GM21737 (cell line): ENCODE results near the gene EMX1.

Experiments used
- ATAC-seq: cut with Tn5 transposase; IDR thresholded peaks from one replicate; pipeline ENCODE4 v1.9.1; 2021; ENCODE audit warnings: mild to moderate bottlenecking, moderate library complexity; ENCODE audit not compliant: unreplicated experiment

EMX1 gene

DNA sequence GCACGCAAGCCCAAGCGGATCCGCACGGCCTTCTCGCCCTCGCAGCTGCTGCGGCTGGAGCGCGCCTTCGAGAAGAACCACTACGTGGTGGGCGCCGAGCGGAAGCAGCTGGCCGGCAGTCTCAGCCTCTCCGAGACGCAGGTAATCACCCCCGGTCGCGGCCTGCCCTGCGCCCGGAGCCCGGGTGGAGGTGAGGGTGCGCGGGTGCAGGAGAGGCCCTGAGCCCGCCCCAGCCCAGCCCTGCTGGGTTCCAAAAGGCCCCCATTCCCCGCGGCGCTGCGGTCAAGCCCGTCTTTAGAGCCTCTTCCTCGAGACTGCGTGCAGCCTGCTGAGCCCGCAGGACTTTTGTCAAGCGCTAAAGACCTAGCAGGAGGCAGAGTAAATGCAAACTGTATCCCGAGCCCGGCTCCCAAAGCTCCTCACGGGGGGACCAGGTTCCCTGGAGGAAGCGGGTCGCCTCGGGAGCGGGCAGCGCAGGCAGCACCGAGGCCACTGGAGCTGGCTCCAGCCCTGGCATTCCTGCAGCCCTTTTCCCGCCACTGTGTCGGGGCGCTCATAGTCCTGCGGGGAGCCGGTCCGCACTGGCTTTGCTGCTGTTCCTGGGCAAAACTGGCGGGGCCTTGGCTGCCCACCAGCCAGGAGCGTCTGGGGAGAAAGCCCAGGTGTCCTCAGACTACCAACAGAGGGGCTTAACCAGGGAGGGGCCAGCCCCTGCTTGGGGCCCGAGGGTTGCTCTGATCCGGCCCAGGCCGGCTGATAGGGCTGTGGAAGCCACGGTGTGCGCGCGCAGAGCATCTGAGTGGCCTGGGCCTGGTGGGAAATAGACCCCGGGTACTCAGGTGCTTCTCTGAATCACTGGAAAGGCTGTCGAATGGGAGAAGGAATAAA lies 7.3 kb downstream of the EMX1 start:
- ATAC-seq: no peak

DNA sequence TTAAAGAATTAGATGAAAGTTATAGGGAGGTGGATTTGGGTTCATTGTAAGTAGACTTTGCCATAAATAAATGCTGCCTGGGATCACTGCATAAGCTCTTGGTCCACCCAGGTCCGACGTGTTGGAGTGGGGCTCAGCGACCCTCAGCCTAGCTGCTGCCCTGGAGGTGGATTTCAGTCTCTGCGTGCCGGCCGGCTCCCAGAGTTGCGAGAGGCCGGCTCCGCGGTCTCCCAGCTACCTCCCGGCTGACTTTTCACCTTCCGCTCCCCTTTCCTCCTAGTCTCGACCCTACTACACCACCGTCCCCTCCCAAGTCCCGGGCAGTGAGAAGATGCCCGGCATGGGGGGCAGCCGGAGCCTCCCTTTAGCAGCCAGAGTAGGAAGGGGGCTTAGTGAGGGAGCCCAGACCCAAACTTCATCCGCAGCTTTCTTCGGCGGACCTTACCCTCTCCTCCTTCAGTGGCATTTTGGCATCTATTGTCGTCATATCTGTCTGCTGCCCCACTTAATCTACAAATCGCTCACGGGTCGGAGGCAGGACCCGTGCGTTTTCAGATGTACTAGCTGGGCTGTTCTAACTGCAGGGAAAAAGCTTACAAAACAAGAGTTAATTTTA lies 8.1 kb downstream of the EMX1 start:
- ATAC-seq: no peak

DNA sequence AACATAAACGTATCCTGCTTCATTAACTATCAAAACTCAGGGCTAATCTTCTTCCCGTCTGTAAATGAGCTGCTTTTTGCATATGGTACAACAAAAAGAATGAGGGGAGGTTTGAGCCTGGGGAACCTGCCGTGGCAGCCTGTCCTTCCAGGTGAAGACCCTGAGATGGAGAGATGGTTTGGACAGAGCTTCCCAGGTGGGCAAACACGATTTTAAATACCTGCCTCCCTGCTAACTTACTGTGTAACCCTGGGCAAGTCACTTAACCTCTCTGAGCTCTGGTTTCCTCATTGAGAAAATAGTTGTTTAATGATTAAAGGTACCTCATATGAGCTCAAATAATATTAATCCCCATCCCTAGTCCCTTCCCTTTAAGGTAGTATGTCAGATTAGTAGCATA lies 9.0 kb downstream of the EMX1 start:
- ATAC-seq: no peak

DNA sequence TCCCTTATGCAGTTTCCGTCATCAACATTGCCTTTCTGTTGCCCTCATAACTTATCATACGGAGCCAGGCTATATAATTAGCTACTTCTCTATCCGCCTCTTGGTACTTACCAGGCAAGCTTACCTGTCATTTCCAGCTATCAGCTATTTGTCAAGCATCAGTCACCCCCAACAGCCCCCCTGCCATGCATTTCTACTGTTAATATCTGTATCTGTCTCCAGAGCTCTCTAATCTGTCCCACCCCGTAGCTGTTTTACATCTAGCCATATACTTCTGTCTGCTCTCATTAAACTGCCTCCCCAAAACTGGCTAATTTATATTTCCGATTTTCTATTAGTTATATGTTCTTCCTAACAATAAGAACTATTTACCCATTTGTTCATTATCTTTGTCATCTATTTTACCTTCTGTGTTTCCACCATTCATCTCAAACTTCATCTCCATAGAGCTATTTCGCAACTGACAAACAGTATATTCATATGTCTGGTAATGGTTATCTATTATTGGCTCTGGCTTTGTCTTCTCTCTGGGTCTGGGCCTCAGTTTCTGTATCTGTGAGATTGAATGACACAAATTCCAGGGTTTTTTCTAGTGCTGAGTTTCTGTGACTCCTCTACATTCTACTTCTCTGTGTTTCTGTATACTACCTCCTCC lies 9.6 kb downstream of the EMX1 start:
- no peak for ATAC-seq

DNA sequence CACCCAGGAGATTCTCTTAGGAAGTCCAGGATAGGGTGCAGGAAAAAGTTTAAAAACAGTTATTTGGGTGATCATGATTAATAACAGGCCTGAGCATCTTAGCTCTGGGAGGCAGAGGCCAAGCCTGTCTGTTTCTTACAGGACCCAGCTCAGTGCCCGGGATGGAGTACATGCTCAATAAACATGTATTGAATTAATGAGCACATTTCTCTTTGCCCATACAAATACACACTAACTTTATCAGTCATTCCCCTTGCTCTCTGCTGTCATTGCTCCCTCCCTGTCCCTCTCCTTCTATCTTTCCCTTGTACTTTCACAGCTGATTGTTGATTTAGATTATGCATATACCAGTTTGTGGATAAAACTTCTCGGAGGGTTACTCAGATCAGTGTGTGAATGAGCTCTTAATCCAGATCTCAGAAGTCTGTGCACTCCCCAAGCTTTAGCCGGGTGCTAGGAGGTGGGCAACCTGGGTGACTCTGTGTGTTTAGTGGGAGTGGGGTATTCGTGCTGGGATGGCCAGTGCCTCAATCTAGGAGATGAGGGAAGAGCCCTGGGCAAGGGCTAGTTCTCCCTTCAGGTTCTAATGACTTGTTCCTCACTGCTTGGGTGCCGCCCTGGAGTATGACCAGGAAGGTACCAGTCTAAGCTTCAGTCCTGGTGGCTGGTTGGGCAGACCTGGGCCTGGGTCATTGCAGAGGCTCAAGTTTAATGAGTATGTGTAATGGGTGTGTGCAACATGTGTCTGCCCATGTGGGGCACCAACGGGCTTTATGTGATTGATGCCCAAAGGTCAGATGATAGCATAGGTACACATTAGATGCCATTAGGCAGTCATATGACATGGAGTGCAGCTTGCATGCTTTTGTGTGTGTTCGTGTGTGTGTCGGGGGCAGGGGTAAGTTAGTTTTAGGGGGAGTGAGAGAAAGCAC lies 10.6 kb downstream of the EMX1 start:
- no peak for ATAC-seq

DNA sequence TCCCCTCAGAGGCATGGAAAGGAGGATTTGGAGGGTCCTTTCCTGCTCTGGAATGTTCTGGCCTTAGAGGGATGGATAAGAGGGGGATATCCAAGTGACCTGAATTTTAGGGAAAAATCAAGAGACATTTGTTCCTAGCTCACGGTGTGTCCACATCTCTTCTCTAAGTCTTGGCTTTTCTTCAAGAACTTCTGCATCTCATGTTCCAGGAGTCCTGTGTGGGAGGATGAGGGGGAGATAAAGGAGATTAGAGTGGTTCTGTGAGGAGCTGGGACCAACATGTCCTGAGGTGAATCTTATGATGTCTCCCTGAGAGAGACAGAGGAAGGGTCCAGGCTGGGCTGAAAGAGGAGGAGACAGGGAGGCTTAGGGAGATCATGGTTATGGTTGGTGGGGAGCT lies 11.7 kb downstream of the EMX1 start:
- ATAC-seq: no peak

DNA sequence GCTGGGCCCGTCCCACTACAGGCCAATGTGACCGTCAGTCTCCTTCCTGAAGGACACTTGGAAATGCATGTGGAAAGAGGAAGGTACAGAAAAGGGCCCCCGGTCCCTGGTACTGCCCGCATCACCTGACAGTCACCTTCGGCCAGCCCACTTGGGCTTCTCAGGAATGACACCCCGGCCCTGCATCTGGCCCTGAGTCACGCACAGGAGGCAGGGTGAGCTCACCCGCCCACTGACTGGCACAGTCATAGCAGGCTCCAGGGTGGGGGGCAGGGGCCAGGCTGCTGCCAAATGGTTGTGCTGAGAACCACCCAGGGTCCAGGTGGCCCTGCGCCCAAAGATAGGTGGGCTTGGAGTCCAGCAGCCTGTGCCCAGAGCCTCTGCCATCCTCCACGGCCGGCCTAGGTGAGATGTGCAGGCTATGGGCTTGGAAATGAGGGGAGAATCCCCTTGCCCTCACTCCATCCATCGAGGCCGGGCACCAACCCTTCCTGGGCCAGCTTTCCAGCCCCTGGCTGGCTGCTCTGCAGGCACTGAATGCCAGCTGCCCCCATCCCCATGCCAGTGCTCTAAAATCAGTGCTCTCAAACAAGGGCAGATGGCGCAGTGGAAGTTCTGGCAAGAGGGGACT lies 14.1 kb downstream of the EMX1 start:
- ATAC-seq: no peak

DNA sequence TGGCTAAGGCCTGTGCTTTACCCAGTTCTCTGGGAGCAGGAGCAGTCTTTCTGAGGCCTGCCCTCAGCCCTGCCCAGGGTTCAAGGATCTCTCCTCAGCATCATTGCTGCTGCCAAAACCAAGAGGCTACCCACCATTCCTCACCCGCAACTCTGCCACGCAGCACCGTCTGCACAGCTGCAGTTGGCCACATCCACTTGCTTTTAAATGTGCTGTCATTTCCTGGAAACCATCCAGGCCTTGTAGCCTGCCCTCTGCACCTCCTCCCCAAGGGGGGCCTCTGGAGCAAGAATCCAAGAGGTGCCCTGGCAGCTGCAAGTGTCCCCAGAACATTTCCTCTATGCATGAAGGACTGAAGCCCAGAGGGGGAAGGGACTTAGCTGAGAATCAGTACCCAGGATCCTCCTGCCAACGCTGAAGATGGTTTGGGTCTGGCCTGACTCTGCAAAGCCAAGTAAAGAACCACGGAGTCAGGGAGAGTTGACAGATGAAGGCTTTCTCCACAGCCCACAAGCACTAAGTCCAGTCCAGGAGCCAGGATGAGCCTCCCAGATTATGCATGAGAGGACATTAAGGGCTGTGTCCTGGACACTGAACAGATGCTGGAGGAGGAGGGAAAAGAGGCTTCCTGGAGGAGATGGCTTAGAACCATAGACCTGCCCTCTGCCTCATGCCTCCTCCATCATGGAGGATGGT lies 14.9 kb downstream of the EMX1 start:
- ATAC-seq: no peak

DNA sequence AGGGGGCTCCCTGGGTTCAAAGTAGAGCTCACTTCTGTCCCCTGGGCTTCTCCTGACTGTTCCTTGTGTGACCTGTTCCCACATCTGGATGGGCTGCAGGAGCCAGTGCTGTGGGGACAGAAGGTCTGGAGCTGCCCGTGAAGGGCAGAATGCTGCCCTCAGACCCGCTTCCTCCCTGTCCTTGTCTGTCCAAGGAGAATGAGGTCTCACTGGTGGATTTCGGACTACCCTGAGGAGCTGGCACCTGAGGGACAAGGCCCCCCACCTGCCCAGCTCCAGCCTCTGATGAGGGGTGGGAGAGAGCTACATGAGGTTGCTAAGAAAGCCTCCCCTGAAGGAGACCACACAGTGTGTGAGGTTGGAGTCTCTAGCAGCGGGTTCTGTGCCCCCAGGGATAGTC lies 15.5 kb downstream of the EMX1 start:
- ATAC-seq: no peak

DNA sequence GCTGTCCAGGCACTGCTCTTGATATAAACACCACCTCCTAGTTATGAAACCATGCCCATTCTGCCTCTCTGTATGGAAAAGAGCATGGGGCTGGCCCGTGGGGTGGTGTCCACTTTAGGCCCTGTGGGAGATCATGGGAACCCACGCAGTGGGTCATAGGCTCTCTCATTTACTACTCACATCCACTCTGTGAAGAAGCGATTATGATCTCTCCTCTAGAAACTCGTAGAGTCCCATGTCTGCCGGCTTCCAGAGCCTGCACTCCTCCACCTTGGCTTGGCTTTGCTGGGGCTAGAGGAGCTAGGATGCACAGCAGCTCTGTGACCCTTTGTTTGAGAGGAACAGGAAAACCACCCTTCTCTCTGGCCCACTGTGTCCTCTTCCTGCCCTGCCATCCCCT lies 15.9 kb downstream of the EMX1 start:
- ATAC-seq: no peak

DNA sequence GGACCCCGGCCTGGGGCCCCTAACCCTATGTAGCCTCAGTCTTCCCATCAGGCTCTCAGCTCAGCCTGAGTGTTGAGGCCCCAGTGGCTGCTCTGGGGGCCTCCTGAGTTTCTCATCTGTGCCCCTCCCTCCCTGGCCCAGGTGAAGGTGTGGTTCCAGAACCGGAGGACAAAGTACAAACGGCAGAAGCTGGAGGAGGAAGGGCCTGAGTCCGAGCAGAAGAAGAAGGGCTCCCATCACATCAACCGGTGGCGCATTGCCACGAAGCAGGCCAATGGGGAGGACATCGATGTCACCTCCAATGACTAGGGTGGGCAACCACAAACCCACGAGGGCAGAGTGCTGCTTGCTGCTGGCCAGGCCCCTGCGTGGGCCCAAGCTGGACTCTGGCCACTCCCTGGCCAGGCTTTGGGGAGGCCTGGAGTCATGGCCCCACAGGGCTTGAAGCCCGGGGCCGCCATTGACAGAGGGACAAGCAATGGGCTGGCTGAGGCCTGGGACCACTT lies 16.4 kb downstream of the EMX1 start:
- ATAC-seq: no peak

DNA sequence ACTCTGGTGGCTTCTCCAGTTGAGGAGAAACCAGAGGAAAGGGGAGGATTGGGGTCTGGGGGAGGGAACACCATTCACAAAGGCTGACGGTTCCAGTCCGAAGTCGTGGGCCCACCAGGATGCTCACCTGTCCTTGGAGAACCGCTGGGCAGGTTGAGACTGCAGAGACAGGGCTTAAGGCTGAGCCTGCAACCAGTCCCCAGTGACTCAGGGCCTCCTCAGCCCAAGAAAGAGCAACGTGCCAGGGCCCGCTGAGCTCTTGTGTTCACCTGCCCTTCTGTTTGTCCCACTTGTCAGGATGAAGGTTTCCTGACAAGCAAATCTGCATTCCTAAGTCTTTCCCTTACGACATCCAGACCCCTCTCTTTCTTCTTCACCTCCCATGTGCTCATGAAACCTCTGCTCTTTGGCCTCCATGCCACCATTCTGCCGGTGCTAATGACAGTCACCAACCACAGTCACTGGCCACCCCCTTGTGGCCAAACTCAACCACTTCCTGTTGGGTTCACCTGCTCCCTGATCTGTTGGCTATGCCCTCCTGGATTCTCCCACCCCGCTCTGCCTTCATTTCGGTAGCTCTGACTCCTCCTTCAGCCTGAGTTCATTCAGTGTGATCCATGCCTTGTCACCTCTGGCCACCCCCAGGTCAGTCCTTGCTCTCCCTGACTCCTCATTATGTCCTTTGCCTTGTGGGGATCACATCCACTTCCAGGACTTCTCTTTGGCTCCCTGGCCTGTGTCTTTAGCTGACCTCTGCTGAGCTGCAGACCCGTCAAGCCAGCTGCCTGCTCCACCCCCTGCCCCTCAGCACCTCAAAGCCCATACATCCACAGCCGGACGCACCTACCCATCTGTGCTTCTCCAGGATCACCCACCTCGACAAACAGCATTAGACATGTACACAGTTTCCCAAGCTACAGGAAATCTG lies 17.6 kb downstream of the EMX1 start:
- ATAC-seq: no peak

DNA sequence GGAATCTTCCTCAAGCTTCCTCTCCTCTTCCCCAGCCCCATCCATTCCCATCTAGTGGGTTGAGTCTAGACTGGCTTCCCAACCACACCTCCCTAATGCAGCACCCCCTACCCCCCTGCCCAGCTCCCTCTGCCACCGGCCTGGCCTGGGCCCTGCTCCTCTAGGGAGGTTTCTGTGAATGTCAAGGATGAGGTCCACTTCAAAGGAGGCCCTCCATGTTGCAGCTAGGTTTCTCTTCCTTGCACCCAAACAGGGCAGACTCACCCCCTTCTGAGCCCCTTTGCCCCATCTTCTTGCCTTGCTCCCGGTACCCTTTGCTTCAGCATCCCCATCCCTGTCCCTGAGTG lies 18.3 kb downstream of the EMX1 start:
- no peak for ATAC-seq

DNA sequence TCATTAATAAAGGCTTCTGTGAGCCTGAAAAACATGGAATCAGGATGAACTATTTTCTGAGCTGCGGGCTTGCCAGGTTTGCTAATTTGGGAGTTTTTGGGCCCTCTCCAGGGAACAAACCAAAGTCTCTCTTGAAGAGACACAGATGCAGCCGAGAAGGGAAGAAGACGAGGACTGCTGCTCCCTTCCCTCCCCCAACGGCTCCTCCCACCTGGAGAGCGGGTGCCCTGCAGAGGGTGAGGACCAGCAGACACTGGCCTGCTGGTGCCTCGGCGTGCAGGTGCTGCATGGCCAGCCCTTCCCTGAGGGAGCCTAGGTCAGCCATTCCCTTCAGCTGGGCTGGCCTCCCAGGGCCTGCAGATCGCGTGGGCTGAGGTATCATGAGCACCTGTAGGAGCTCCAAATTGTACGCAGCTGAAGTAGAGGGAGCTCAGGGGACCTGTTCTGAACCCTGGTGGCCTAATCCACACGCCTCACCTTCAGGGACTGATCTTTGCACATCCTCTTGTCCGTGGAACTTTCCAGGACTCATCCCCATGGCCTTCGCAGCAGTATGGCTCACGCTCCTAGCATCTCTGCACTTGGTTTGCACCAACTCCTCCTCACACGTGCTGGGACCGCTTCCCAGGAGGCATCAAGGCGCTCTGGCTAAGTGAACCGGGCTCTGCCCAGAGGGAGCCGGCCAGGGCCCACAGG lies 19.5 kb downstream of the EMX1 start:
- no peak for ATAC-seq

DNA sequence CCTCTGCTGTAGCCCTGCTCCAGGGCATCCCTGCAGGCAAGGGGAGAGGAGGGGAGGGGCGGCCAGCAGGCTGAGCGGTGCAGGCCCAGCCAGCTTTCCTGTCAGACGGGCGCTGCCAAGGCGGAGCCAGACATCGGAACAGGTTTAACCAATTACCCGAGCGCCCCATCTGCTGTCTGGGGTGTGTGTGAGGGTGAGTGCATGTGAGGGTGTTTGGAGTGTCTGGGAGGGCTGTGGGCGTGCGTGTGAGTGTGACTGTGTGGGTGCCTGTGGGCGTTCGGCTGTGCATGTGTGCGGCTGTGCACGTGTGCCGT lies 20.0 kb downstream of the EMX1 start:
- no peak for ATAC-seq

DNA sequence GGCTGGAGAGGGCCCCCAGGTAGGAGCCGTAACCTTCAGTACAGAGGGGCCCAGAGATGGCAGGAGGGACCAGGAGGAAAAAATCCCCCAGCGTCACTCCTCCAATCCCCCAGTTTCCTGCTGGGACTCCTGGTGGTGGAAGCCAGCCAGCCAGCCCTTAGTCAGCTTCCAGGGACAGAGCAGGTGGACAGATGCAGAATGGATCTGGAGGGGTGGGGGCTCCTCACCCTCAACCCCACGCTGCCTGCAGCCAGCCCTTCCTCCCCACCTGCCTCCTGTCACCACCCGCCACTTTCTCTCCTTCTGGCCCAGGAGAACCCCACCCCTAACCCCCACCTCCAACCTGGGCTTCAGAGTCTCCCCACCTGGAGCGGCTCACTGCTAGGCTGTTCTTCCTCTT lies 21.1 kb downstream of the EMX1 start:
- ATAC-seq: no peak

DNA sequence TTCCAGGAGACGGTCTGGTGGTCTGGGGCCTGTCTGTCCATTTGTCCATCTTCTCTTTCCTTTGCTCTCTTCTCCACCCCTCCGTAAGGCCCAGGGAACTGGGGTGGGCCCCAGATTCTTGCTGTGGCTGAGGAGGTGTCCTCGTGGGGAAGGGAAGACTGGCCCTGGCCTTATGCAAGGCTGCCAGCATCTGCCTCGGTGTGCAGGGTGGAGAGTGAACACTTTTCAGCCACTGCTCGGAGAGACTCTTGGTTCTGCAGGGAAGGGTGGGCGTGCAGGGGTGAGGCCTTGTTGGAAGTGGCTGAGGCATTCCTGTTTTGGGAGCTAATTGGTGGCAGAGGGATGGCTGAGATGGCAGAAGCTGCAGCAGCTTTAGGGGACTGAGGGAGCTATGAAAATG lies 23.0 kb downstream of the EMX1 start:
- ATAC-seq: no peak

DNA sequence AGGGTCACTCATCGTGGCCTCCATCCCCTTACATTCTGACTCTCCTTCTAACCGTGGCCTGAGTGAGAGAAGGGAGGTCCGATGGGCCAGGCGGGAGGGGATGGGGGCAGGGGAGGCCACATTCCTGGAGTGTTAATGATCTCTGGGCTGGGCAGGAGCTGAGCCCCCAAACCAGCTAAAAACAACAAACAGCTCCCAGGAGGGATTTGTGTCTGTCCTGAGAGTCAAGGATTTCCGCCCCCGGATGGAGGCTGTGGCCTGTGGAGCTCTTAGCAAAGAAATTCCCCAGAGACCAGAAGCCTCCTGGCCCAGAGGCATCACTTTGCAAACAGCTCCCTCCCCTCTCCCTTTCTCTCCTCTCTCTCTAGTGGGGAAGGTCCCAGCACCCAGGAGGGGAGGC lies 23.5 kb downstream of the EMX1 start:
- no peak for ATAC-seq
